Amniotic epithelial cell (primary cell): ENCODE measurements around the gene BSN.

ENCODE experiments used
- DNase-seq: peaks from one replicate; pipeline ENCODE4 v3.0.0-alpha.2; 2010; ENCODE audit warnings: low read depth

Gene BSN

GRCh38 chr3:49655731-49656285 is 101.5 kb downstream of the BSN start:
- no peak for DNase-seq

- no peak for DNase-seq
These were observed 102.3 kb downstream of the BSN start for GRCh38 chr3:49656541-49657112.

- no peak for DNase-seq
These were observed 103.1 kb downstream of the BSN start for GRCh38 chr3:49657208-49657915.

GRCh38 chr3:49658711-49659110 is 104.4 kb downstream of the BSN start:
- no peak for DNase-seq

- DNase-seq = no peak
These were observed 105.5 kb downstream of the BSN start for GRCh38 chr3:49659756-49660155.

DNA sequence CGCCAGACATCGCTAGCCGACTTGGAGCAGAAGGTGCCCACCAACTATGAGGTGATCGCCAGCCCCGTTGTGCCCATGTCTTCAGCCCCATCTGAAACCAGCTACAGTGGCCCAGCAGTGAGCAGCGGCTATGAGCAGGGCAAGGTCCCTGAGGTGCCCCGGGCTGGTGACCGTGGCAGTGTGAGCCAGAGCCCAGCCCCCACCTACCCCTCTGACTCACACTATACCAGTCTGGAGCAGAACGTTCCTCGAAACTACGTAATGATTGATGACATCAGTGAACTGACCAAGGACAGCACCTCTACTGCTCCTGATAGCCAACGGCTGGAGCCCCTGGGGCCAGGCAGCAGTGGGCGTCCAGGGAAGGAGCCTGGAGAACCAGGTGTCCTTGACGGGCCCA is 107.0 kb downstream of the BSN start:
- DNase-seq = peak; percentile 56

GRCh38 chr3:49662021-49662420 is 107.7 kb downstream of the BSN start:
- DNase-seq = no peak

DNA sequence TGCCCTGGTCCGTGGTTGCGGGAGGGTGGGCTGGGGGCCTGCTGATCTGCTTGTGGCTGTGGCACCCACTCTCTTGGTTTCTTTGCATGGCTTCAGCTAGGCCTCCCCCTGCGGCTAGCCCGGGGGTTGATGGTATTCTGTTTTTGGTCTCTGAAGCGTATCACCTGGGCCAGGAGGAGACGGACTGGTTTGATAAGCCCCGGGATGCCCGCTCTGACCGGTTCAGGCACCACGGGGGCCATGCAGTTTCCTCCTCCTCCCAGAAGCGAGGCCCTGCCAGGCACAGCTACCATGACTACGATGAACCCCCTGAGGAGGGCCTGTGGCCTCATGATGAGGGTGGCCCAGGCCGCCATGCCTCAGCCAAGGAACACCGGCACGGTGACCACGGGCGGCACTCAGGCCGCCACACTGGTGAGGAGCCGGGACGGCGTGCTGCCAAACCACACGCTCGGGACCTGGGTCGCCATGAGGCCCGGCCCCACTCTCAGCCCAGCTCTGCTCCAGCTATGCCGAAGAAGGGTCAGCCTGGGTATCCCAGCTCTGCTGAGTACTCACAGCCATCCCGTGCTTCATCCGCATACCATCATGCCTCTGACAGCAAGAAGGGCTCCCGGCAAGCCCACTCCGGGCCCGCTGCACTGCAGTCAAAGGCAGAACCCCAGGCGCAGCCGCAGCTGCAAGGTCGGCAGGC is 108.6 kb downstream of the BSN start:
- no peak for DNase-seq

GRCh38 chr3:49663831-49664230 is 109.6 kb downstream of the BSN start:
- DNase-seq = no peak

DNA sequence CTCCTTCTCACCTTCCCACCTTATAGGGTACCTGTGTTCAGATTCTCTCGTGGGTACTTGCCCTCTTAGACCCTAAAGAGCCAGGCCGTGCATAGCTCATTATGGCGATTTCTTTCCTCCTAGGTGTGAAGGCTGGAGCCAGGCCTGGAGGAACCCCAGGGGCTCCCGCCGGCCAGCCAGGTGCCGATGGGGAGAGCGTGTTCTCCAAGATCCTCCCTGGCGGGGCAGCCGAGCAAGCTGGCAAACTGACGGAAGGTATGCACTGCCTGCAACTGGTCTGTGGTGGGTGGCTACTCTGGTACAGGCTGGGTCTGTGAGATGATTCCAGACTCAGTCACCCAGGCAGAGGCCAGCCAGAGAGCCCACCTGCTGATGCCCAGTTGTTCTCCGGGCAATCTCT is 110.0 kb downstream of the BSN start:
- DNase-seq = no peak

GRCh38 chr3:49665822-49666519 is 111.7 kb downstream of the BSN start:
- DNase-seq = no peak

DNA sequence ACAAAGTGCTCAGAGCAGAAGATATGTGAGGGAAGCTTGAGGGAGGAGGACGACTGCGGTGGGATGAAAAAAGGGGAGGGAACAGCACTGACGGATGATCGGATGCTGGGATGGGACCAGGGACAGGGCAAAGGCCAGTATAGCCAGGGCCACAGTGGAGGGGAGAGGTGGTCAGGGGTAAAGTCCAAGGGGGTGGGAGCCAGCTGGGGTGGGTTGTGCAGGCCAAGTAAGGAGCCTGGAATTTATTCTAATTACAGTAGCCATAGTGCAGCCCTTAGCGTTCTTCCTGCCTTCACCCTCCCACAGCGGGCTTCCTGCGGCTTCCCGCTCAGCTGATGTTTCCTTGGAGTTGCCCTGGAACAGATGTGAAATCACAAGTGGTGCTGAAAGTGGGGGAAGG is 112.3 kb downstream of the BSN start:
- DNase-seq = no peak

GRCh38 chr3:49667701-49668413 is 113.6 kb downstream of the BSN start:
- no peak for DNase-seq

DNA sequence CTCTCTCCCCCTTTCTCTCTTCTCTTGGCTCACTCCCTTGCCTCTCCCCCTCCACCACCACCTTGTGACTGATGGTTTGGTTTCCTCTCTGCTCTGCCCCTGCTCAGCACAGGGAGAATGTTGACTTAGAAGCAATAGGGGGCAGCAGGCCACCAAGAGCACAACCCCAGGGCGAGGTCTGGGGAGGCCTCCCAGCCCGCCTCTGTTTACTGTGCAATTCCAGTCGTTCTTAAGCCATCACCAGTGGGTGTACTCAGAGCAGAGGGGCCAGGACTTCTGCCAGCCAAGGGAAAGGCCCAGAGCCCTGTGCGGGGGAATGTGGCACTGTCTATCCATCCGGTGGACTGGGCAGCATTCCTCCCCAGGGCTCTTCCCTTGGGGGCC is 114.1 kb downstream of the BSN start:
- DNase-seq = peak; percentile 16

DNA sequence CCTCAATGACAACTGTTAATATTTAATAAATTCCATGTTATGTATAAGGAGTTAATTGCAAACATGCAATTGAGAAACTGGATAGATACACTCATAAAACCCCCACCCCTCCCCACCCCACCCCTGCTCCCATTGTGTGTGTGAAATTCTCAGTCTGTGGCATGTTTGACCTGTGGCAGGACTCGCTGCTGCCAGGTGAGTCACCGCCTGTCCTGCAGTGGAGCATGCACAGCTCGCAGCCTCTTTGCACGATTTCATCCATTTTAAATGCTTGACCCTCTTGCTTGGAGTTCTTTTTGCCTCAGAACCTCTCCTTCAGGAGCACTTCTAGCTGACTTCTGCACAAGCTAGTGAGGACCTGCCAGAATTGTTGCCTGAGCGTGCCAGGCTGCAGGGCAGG is 114.6 kb downstream of the BSN start:
- DNase-seq = peak; percentile 20

- no peak for DNase-seq
These were observed 115.1 kb downstream of the BSN start for GRCh38 chr3:49669352-49669751.

DNA sequence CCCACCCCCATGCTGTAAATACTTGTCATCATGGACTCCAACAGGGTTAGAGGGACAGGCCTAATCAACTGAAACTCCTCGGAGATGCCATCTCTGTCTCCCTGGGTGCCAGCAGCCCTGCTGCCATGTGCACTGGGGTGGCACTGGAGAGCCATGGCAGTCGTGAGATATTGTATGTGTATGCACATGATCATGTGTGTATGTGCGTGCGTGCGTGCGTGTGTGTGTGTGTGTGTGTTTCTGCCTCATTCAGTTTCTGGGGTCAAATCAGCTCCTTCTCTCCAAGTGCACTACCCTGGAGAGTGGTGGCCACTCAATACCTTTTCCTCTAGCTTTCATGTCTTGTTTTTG is 116.6 kb downstream of the BSN start:
- no peak for DNase-seq

GRCh38 chr3:49671291-49672288 is 117.3 kb downstream of the BSN start:
- DNase-seq = peak; percentile 48

- no peak for DNase-seq
These were observed 118.9 kb downstream of the BSN start for GRCh38 chr3:49673121-49673714.
